ENCODE results near the gene KRT37. TPM values are rescaled to one million over a fixed set of nuclear protein-coding genes. Genes with fewer than 3 reads are reported as not detected.
A peak's percentile ranks its signal among the peaks of the same experiment; 100 is the strongest.
"Not testable (repeated sequence)": the region's sequence is repeated elsewhere in the genome, so short reads cannot be mapped to it uniquely, and the experiment has no call there.

KRT37 gene
- total RNA-seq, 2 experiments from 2014 or later = not detected

DNA sequence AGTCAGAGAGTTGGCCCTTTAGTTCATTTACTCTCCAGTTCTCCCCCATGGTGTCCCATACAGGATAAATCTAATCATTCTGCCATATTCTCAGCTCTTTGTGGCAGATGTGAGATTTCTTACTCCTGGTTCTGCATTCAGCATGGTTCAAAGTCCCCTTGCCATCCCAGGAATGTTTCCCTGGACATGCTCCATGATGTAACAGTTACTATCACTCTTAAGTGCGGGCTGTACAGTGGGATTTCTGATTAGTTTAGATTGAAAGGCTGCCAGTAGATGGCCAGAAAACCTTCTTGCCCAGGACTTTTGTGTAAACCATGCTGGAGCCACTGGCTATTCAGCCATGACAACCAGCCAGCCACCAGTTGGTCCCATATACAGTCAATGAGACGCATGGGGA, 10.4 kb downstream of the KRT37 start:
- no peak overlapping the region for H3K4me3 Mint-ChIP-seq
- CTCF ChIA-PET = interaction anchor here (1.8 kb wide), 1 partner anchor 9 kb away, joined by 3 read pairs; no protein-coding TSS in a partner anchor
- DNase-seq = no peak
- POLR2A ChIA-PET = no interaction called here
- H3K36me3 Mint-ChIP-seq (ENCODE audit: low read depth) = no peaks in the 10 kb centered on the region
- peaks cover 9% of the 10 kb centered on the region for H3K4me1 Mint-ChIP-seq
- no peaks in the 10 kb centered on the region for H3K27me3 Mint-ChIP-seq
- H3K27ac Mint-ChIP-seq = no peak overlapping the region
- no peaks in the 10 kb centered on the region for H3K9me3 Mint-ChIP-seq

DNA sequence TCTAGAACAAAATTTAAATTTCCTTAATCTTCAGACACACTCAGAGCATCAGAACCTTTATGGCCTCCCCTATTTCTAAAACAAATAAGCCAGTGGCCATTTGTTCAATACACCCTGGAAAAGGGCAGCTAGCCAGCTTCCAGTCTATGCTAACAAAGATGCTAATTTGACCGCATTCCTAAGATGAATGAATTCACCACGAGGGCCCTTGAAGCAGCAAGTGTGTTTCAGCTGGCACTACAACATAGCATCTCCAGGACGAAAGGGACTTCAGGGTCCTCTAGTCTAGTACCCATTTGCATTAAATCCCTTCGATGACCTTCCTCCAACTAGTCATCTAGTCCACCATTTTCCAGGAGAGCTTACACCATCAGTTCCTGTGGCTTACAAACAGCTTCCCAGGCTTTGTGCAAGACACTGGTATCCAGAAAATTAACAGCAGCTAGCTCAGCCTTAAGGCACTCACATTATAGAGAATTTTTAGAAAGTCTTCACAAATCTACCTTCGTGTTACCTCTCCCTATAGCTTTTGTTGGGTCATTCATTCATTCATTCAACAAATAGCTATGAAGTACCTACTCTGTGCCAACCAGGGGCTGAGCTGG, 10.9 kb downstream of the KRT37 start:
- no peak overlapping the region for H3K4me3 Mint-ChIP-seq
- CTCF ChIA-PET = interaction anchor here (1.8 kb wide), 1 partner anchor 8 kb away, joined by 3 read pairs; no protein-coding TSS in a partner anchor
- H3K9me3 Mint-ChIP-seq = no peaks in the 10 kb centered on the region
- POLR2A ChIA-PET = no interaction called here
- DNase-seq = no peak
- no peaks in the 10 kb centered on the region for H3K27me3 Mint-ChIP-seq
- peaks cover 11% of the 10 kb centered on the region for H3K4me1 Mint-ChIP-seq
- no peak overlapping the region for H3K27ac Mint-ChIP-seq
- no peaks in the 10 kb centered on the region for H3K36me3 Mint-ChIP-seq (ENCODE audit: low read depth)

DNA sequence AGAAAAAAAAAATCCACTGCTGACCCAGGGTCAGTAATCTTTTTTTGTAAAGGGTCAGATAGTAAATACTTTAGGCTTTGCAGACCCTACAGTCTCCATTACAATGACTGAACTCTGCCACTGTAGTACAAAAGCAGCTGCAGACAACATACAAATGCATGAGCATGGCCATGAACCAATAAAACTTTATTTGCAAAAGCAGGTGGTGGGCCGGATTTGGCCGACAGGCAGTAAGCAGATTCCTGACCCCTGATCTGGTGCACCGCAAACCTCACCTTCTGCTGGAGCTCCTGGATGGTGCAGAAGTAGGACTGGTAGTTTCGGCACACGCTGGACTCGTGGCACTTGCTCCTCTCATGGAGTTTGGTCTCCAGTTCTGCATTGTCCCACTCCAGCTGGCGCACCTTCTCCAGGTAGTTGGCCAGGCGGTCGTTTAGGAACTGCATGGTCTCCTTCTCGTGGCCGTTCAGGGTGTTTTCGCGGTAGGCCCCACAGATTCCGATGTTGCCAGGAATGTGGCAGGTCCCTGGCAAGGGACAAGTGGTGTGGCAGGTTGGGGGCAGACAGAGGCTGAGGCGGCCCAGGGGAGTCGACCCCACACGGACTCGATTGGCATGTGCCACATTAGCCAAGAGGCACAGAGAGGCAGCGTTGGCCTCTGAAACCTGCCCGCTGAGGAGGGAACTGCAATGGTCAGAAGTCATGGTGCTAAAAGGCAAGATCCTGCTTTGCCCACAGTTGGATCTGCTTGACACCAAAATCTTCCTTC, 13.1 kb downstream of the KRT37 start:
- no peaks in the 10 kb centered on the region for H3K9me3 Mint-ChIP-seq
- POLR2A ChIA-PET = no interaction called here
- H3K4me1 Mint-ChIP-seq = peaks cover 11% of the 10 kb centered on the region
- H3K4me3 Mint-ChIP-seq = no peak overlapping the region
- CTCF ChIA-PET = interaction anchor here (0.6 kb wide), 1 partner anchor 592 kb away, joined by 3 read pairs; no protein-coding TSS in a partner anchor
- no peak overlapping the region for H3K27ac Mint-ChIP-seq
- H3K27me3 Mint-ChIP-seq = no peaks in the 10 kb centered on the region
- no peaks in the 10 kb centered on the region for H3K36me3 Mint-ChIP-seq (ENCODE audit: low read depth)
- DNase-seq = no peak

DNA sequence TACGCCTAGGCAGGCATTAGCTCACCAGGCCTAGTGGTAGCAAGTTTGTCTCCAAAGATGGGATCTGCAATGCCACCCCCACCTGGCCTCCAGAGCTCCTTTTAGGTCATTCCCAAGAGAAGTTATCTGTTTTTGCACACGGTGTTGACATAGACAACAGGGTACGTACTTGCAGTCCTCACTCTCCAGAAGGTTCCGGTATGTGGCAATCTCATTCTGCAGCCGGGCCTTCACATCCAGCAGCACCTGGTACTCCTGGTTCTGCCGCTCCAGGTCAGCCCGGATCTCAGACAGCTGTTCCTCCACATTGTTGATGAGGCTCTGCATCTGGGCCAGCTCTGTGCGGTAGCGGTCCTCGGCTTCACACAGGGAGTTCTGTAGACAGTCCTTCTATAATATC, 17.2 kb downstream of the KRT37 start:
- no peak for DNase-seq

DNA sequence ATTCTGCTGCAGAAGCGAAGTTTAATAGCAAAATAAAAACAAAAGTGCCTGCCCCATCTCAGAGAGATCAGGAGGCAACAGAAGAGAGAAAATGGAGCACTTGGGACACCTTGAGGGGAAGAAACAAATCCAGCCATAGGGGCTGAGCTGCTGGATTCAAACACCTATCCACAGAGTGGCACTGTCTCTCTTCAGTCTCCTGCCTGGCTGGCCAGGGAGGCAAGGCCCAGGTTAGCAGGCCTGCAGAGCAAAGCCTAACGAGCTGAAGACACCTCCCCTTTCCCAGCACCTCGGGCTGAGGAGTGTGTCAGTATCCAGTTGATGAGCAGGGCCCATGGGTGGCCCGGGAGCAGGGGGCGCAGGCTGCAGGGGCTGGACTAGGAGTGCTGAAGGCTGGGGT, 18.2 kb downstream of the KRT37 start:
- H3K4me3 Mint-ChIP-seq = no peak overlapping the region
- peaks cover 5% of the 10 kb centered on the region for H3K9me3 Mint-ChIP-seq
- H3K4me1 Mint-ChIP-seq = peaks cover 38% of the 10 kb centered on the region
- ChIA-PET POLR2A (no interaction called here), CTCF (no interaction called here)
- no peaks in the 10 kb centered on the region for H3K36me3 Mint-ChIP-seq (ENCODE audit: low read depth)
- no peaks in the 10 kb centered on the region for H3K27me3 Mint-ChIP-seq
- no peak overlapping the region for H3K27ac Mint-ChIP-seq
- DNase-seq = no peak

More for the DNA sequence above, 17.2 kb downstream of the KRT37 start:
- H3K4me3 Mint-ChIP-seq = no peak overlapping the region
- H3K36me3 Mint-ChIP-seq (ENCODE audit: low read depth) = no peaks in the 10 kb centered on the region
- no peak overlapping the region for H3K27ac Mint-ChIP-seq
- ChIA-PET CTCF (interaction anchor here (0.5 to 1.2 kb wide), 2 partner anchors 66 to 348 kb away, joined by 4 to 5 read pairs; no protein-coding TSS in a partner anchor), POLR2A (no interaction called here)
- peaks cover 36% of the 10 kb centered on the region for H3K4me1 Mint-ChIP-seq
- H3K27me3 Mint-ChIP-seq = no peaks in the 10 kb centered on the region
- peaks cover 3% of the 10 kb centered on the region for H3K9me3 Mint-ChIP-seq

DNA sequence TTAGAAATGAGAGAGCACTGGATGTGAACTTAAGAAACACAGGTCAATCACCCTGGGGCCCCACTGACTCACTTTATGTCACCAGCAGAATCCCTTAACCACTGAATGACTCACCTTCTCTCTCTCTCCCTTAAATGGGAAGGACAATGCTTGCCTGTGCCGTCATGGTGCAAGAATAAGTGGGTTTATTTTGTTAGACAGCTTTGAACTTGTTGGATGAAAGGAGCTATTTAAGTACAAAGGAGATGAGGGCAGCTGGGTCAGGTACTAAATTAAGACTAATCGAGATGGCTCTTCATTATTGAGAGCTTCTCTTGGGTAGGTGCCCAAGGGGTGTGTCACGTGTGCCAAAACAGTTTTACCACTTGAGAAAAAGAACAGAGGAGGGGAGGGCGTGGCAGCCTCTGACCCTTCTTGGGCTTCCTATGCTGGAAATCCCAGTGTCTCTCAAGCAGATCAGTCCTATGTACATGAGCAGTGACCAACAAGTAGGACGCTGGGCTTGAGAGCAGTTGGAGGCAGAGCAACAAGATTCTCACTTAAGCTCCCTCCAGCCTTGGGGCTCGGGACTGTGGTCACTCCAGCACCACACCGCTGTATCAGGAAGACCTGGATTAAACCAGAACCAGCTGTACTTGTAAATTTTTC, 20.2 kb downstream of the KRT37 start:
- Mint-ChIP-seq H3K4me3 (no peak overlapping the region), H3K4me1 (peaks cover 30% of the 10 kb centered on the region), H3K9me3 (peaks cover 5% of the 10 kb centered on the region), H3K36me3 (ENCODE audit: low read depth) (no peaks in the 10 kb centered on the region), H3K27ac (no peak overlapping the region), H3K27me3 (no peaks in the 10 kb centered on the region)
- ChIA-PET CTCF (interaction anchor here (0.6 to 2.5 kb wide), 7 partner anchors 13 to 1229 kb away, joined by 3 to 10 read pairs (median 4); partner anchors contain the start of gene KRT34), POLR2A (no interaction called here)
- DNase-seq = no peak

DNA sequence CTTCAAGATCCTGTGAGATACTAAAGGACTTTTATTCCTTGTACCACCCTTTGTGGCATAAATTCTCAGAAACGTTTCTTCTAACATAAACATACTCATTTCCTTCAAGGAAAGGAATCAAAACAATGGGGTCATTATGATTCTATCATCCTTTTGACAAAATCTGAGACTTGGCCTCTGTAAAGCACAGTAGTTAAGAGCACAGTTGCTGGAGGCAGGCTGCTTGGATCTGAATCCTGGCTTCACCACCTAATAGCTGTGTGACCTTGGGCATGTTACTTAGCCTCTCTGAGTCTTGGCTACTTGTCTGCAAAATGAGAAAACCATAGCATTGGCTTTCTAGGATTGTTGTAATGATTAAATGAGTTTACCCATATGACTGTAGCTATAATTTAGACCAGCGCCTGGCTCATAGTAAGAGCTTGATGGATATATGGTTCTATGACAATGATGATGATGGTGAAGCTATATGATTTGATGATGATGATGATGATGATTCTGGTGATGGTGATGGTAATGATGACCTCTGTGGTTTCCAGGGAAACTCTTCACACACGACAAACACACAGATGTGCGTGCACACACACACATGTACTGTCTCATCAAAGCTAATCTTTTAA, 20.9 kb downstream of the KRT37 start:
- CTCF ChIA-PET = interaction anchor here (0.6 to 2.5 kb wide), 7 partner anchors 12 to 1228 kb away, joined by 3 to 10 read pairs (median 4); partner anchors contain the start of gene KRT34
- Mint-ChIP-seq H3K9me3 (peaks cover 5% of the 10 kb centered on the region), H3K36me3 (ENCODE audit: low read depth) (no peaks in the 10 kb centered on the region), H3K27me3 (no peaks in the 10 kb centered on the region), H3K27ac (peak overlapping the region; percentile 1), H3K4me1 (peaks cover 27% of the 10 kb centered on the region), H3K4me3 (no peak overlapping the region)
- POLR2A ChIA-PET = no interaction called here
- DNase-seq = no peak

DNA sequence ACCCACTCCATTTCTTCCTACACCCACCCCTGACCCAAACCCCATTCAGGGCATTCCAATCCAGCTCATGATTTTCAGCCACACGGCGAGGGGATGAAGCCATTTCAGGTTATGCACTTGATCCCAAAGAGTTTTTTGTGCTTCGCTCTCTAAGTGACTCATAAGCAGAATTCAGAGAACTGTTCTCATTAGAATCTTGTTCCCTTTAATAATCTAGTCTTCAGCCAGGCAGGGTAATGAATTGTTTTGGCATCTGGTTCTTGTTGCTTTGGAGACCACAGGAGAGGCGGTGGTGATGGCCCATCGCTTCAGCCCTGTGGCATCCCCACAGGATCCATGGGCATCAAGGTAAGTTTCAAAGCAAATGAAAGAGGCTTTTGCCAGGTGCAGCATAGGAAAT, 22.2 kb downstream of the KRT37 start:
- H3K4me1 Mint-ChIP-seq = peaks cover 27% of the 10 kb centered on the region
- H3K27ac Mint-ChIP-seq = no peak overlapping the region
- H3K4me3 Mint-ChIP-seq = no peak overlapping the region
- no peaks in the 10 kb centered on the region for H3K27me3 Mint-ChIP-seq
- POLR2A ChIA-PET = no interaction called here
- peaks cover 5% of the 10 kb centered on the region for H3K9me3 Mint-ChIP-seq
- no peaks in the 10 kb centered on the region for H3K36me3 Mint-ChIP-seq (ENCODE audit: low read depth)
- DNase-seq = no peak
- CTCF ChIA-PET = no interaction called here

DNA sequence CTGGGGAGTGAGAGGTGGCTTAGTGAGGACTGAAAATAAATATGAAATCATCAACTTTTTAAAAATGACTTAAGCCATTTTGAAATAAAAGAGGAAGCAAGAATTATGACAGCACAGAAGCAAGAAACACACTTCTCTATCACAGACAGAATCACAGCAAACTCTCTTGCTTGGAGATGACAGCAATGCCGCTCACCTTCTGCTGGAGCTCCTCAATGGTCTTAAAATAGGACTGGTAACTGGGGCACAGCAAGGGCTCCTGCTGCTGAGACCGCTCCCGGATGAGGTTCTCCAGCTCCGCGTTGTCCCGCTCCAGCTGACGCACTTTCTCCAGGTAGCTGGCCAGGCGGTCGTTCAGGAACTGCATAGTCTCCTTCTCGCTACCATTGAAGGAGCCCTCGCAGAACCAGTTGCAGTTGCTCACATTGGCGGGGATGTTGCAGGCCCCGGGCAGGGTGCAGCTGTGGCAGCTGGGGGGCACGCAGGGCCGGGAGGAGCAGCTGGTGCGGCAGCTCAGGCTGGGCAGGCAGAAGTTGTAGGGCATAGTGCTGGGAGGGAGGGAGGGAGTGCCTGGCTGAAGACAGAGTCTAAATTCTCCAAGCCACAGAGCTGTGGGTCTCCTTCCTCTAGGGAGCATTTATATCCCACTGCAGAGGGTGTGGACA, 27.3 kb downstream of the KRT37 start, which contains the start of gene KRT31:
Gene KRT31 (minus strand): TSS at position 613 of the 665 bp plus-strand sequence. CDS start 69 bp downstream, at position 544.
- no peak for DNase-seq
- H3K27ac Mint-ChIP-seq = peak within 1 kb of the TSS; percentile 68
- ChIA-PET CTCF (no interaction called here), POLR2A (no interaction called here)
- H3K27me3 Mint-ChIP-seq = no peaks in the 10 kb centered on the region
- H3K4me1 Mint-ChIP-seq = peaks cover 1% of the 10 kb centered on the region
- H3K36me3 Mint-ChIP-seq (ENCODE audit: low read depth) = no peaks in the 10 kb centered on the region
- H3K4me3 Mint-ChIP-seq = no peak within 1 kb of the TSS
- peaks cover under 1% of the 10 kb centered on the region for H3K9me3 Mint-ChIP-seq

DNA sequence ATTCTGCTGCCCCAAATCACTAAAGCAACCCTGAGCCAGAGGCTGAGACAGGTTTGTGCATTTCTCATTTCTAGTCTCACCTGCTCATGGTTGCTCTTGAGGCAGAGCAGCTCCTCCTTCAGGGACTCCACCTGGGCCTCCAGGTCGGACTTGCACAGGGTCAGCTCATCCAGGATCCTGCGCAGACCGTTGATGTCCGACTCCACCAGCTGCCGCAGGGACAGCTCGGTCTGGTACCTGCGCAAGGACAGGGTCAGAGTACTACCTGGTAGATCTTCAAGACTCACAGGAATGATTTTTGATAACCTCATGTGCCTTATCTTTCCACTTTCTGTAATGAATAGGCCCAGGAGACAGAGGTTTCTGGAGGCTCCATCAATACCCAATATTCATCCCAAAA, 28.0 kb downstream of the KRT37 start:
- Mint-ChIP-seq H3K27me3 (peaks cover 2% of the 10 kb centered on the region), H3K4me3 (no peak overlapping the region), H3K27ac (no peak overlapping the region), H3K4me1 (no peaks in the 10 kb centered on the region), H3K36me3 (ENCODE audit: low read depth) (no peaks in the 10 kb centered on the region), H3K9me3 (no peaks in the 10 kb centered on the region)
- no peak for DNase-seq
- POLR2A ChIA-PET = no interaction called here
- CTCF ChIA-PET = no interaction called here

DNA sequence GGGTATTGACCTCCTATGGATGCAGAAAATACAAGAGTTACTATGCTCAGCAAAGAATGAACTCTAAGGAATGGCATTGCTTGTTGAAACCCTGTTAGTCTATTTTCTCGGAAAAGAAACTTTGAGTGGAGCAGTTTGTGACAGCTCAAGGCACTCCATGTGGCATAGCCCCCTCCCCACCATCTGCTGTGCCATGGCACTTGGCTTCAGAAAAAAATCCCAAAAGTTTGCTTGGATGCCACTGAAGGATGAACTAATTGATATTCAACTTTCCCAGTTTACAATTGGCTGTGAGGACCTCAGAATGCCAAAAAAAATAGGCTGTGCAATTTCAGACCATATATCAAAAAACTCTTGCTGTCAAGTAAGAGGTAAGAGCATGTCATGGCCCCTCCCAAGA, 28.8 kb downstream of the KRT37 start:
- ChIA-PET CTCF (no interaction called here), POLR2A (no interaction called here)
- H3K4me3 Mint-ChIP-seq = no peak overlapping the region
- peaks cover 2% of the 10 kb centered on the region for H3K27me3 Mint-ChIP-seq
- no peak for DNase-seq
- H3K9me3 Mint-ChIP-seq = no peaks in the 10 kb centered on the region
- H3K27ac Mint-ChIP-seq = no peak overlapping the region
- H3K36me3 Mint-ChIP-seq (ENCODE audit: low read depth) = no peaks in the 10 kb centered on the region
- no peaks in the 10 kb centered on the region for H3K4me1 Mint-ChIP-seq

DNA sequence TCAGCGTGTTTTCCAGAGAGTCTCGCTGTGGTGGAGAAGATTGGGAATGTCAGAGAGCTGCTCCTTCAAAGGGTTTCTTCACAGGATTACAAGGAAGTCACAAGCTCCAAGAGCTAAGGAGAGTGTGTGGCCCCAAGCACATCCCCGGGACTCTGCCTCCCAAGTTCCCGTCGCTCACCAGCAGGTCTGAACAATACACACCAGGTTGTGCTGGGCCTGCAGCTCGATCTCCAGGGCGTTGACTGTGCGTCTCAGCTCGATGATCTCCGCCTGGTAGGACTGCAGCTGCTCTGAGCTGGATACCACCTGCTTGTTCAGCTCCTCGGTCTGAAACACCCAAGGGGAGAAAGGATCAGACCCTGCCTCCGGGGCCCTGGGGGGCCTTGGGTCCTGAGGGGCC, 29.3 kb downstream of the KRT37 start:
- DNase-seq; POLR2A ChIA-PET; H3K27me3 Mint-ChIP-seq; H3K4me1 Mint-ChIP-seq; H3K4me3 Mint-ChIP-seq; H3K27ac Mint-ChIP-seq; H3K36me3 Mint-ChIP-seq (ENCODE audit: low read depth); CTCF ChIA-PET; H3K9me3 Mint-ChIP-seq: not testable (repeated sequence)

All from activated CD4-positive, alpha-beta T cell treated with anti-CD3 and anti-CD28 coated beads, Interleukin-2, amount 10 ng/mL, durations not matched to agents 7 days and 5 days (primary cell).